Measurements from ENCODE around the gene KCNMA1. TPM values are rescaled to one million over a fixed set of nuclear protein-coding genes. Genes with fewer than 3 reads are reported as not detected.

KCNMA1 gene
- total and polyA plus RNA-seq, 4 experiments from 2014 or later: 0.26 TPM; not detected in 3

DNA sequence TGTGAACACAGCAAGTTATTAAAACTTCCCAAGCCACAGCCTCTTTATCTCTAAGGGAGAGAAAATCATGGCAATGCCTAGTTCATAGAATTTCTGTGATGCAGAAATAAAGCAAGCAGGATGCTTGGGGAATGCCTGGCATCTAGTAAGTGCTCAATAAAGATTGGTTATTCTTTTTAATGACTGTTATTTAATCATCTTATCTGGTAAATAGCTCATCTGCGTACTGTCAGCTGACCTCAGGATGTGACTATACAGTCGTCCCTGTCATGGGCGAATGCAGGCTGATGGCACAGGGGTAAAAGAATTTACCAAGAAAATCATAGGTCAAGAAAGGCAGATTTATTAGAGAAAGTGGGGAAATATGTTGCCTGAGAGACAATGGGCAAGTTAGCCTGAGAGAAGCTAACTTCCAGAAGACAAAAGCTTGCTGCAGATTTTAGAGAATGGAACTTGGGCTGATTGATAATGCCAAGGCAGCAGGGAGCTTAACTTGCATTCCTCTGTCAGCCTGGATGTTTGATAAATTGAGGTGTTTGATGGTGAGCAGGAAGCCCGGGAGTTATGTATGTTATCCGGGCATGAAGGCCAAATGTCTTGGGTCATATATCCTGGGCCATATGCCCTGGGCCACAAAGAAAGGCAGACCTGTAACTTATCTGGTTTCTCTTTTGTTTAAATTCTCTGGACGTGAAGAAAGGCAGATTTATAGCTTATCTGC is 126.0 kb downstream of the KCNMA1 start:
- Histone ChIP-seq H3K36me3 (ENCODE audit: insufficient read depth, low read length) (no peaks in the 10 kb centered on the region), H3K9me3 (ENCODE audit: control insufficient read depth in 1 of 2, low read length in 2 of 2) (no peaks in the 10 kb centered on the region), H3K4me3 (ENCODE audit: low read length in 2 of 2) (no peak overlapping the region), H3K27me3 (ENCODE audit: insufficient read depth, low read length) (no peaks in the 10 kb centered on the region), H3K4me1 (ENCODE audit: insufficient read depth, low read length) (no peaks in the 10 kb centered on the region), H3K27ac (ENCODE audit: low read depth, low read length) (no peak overlapping the region)
- H3K36me3 Mint-ChIP-seq: no peaks in the 10 kb centered on the region
- H3K4me1 Mint-ChIP-seq: no peaks in the 10 kb centered on the region
- no peaks in the 10 kb centered on the region for H3K9me3 Mint-ChIP-seq
- CTCF ChIA-PET (ENCODE audit: partially characterized antibody): no interaction called here
- H3K27ac Mint-ChIP-seq: no peak overlapping the region
- DNase-seq: no peak
- peaks cover 3% of the 10 kb centered on the region in 2 donors for H3K27me3 Mint-ChIP-seq
- POLR2A ChIA-PET (ENCODE audit: partially characterized antibody): no interaction called here
- intact Hi-C loops (cut with micrococcal nuclease): no loop called here
- H3K4me3 Mint-ChIP-seq: no peak overlapping the region

DNA sequence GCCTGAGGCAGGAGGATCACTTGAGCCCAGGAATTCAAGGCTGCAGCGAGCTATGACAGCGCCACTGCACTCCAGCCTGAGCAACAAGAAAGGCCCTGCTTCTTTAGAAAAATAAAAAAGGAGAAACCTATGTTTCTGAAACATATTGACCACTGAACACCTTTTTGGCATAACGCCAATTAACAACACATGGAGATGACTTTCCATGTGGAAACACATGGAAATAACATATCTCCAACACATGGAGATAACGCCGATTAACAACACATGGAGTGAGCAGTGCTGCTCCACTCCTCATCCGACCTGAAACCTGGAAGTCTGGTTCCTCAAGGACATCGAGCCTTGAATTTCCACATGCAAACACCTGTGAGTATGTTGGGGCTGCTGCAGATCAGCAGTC is 126.9 kb downstream of the KCNMA1 start:
- H3K9me3 ChIP-seq (ENCODE audit: control insufficient read depth in 1 of 2, low read length in 2 of 2): no peaks in the 10 kb centered on the region
- no peaks in the 10 kb centered on the region for H3K36me3 Mint-ChIP-seq
- H3K27me3 Mint-ChIP-seq: peaks cover 0 to 2% of the 10 kb centered on the region in 2 donors

DNA sequence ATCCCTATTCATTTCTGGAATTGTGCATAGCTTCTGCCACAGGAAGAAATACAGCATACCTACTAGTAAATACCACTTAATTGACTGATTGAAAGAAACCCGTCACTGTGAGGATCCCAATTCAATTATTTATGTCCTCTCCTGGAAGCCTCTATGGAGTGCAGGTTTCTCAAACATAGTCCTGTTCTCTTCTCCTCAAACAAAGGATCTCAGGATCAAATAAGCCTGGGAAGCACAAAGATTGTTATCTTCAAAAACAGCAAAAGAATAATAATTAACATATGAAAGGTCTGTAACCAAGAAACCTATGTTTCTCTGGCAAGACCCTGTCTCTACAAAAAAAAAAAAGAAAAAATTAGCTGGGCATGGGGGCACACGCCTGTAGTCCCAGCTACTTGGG is 127.3 kb downstream of the KCNMA1 start:
- POLR2A ChIA-PET (ENCODE audit: partially characterized antibody): no interaction called here
- Histone ChIP-seq H3K27ac (ENCODE audit: low read depth, low read length) (no peak overlapping the region), H3K27me3 (ENCODE audit: insufficient read depth, low read length) (no peaks in the 10 kb centered on the region), H3K4me1 (ENCODE audit: insufficient read depth, low read length) (no peaks in the 10 kb centered on the region), H3K9me3 (ENCODE audit: control insufficient read depth in 1 of 2, low read length in 2 of 2) (no peaks in the 10 kb centered on the region), H3K36me3 (ENCODE audit: insufficient read depth, low read length) (no peaks in the 10 kb centered on the region), H3K4me3 (ENCODE audit: low read length in 2 of 2) (no peak overlapping the region)
- Mint-ChIP-seq H3K27me3 (peaks cover 0 to 3% of the 10 kb centered on the region in 2 donors), H3K27ac (no peak overlapping the region), H3K4me3 (no peak overlapping the region), H3K9me3 (no peaks in the 10 kb centered on the region), H3K4me1 (no peaks in the 10 kb centered on the region), H3K36me3 (no peaks in the 10 kb centered on the region)
- CTCF ChIA-PET (ENCODE audit: partially characterized antibody): no interaction called here
- intact Hi-C loops (cut with micrococcal nuclease): no loop called here
- no peak for DNase-seq

More for the DNA sequence above, 126.9 kb downstream of the KCNMA1 start:
- Histone ChIP-seq H3K27ac (ENCODE audit: low read depth, low read length) (no peak overlapping the region), H3K4me1 (ENCODE audit: insufficient read depth, low read length) (no peaks in the 10 kb centered on the region), H3K36me3 (ENCODE audit: insufficient read depth, low read length) (no peaks in the 10 kb centered on the region), H3K4me3 (ENCODE audit: low read length in 2 of 2) (no peak overlapping the region), H3K27me3 (ENCODE audit: insufficient read depth, low read length) (no peaks in the 10 kb centered on the region)
- Mint-ChIP-seq H3K4me1 (no peaks in the 10 kb centered on the region), H3K4me3 (no peak overlapping the region), H3K9me3 (no peaks in the 10 kb centered on the region), H3K27ac (no peak overlapping the region)
- ChIA-PET CTCF (ENCODE audit: partially characterized antibody) (no interaction called here), POLR2A (ENCODE audit: partially characterized antibody) (no interaction called here)
- intact Hi-C loops (cut with micrococcal nuclease): no loop called here
- DNase-seq: no peak

DNA sequence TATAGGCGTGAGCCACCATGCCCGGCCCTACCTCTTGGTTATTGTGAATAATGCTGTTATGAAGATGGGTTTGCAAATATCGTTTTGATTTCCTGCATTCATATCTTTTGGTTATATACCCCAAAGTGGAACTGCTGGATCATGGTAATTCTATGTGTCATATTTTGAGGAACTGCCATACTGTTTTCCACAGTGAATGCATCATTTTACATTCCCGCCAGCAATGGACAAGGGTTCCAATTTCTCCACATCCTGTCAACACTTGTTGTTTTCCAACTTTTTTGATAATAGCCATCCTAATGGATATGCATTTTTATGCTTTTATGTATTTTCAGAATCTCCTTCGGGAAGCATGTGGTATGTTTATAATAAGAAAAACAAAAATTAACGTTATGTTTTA is 128.2 kb downstream of the KCNMA1 start:
- H3K4me3 Mint-ChIP-seq: no peak overlapping the region
- no peak overlapping the region for H3K27ac Mint-ChIP-seq
- DNase-seq: no peak
- no peaks in the 10 kb centered on the region for H3K36me3 Mint-ChIP-seq
- Histone ChIP-seq H3K27me3 (ENCODE audit: insufficient read depth, low read length) (no peaks in the 10 kb centered on the region), H3K9me3 (ENCODE audit: control insufficient read depth in 1 of 2, low read length in 2 of 2) (no peaks in the 10 kb centered on the region), H3K27ac (ENCODE audit: low read depth, low read length) (no peak overlapping the region), H3K36me3 (ENCODE audit: insufficient read depth, low read length) (no peaks in the 10 kb centered on the region), H3K4me1 (ENCODE audit: insufficient read depth, low read length) (no peaks in the 10 kb centered on the region), H3K4me3 (ENCODE audit: low read length in 2 of 2) (no peak overlapping the region)
- intact Hi-C loops (cut with micrococcal nuclease): no loop called here
- ChIA-PET POLR2A (ENCODE audit: partially characterized antibody) (no interaction called here), CTCF (ENCODE audit: partially characterized antibody) (no interaction called here)
- H3K9me3 Mint-ChIP-seq: no peaks in the 10 kb centered on the region
- H3K27me3 Mint-ChIP-seq: peaks cover 0 to 3% of the 10 kb centered on the region in 2 donors
- no peaks in the 10 kb centered on the region for H3K4me1 Mint-ChIP-seq

DNA sequence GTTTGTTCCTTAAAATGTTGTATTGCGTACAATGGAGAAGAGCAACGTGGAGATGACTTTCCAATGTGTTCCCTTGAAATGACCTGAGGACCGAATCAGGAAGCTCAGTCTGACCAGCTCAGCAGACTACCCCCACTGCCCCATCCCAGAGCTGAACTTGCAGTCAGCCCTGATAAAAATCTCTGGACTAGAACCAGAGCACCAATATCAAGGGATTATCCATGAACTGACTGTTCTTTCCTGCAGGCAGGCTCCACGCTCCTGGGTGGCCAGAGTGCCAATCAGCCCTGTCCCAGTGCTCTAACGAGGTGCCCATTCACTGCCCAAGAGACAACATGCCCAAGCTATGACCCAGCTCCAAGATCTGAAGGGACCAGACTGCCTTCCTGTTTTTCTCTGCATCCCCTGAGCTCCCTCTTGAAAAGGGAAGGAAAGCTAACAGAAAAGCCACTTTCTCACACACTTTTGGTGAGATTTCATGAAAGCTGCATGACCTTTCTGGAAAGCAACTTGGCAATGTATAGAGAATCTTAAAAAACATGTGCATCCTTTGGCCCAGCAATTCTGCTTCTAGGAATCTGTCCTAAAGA is 130.2 kb downstream of the KCNMA1 start:
- no peak for DNase-seq
- ChIA-PET POLR2A (ENCODE audit: partially characterized antibody) (no interaction called here), CTCF (ENCODE audit: partially characterized antibody) (no interaction called here)
- Histone ChIP-seq H3K4me1 (ENCODE audit: insufficient read depth, low read length) (no peaks in the 10 kb centered on the region), H3K27me3 (ENCODE audit: insufficient read depth, low read length) (no peaks in the 10 kb centered on the region), H3K27ac (ENCODE audit: low read depth, low read length) (no peak overlapping the region), H3K36me3 (ENCODE audit: insufficient read depth, low read length) (no peaks in the 10 kb centered on the region), H3K9me3 (ENCODE audit: control insufficient read depth in 1 of 2, low read length in 2 of 2) (no peaks in the 10 kb centered on the region), H3K4me3 (ENCODE audit: low read length in 2 of 2) (no peak overlapping the region)
- Mint-ChIP-seq H3K27me3 (peaks cover 0 to 3% of the 10 kb centered on the region in 2 donors), H3K4me1 (no peaks in the 10 kb centered on the region), H3K9me3 (no peaks in the 10 kb centered on the region), H3K27ac (no peak overlapping the region), H3K4me3 (no peak overlapping the region), H3K36me3 (no peaks in the 10 kb centered on the region)
- intact Hi-C loops (cut with micrococcal nuclease): no loop called here

DNA sequence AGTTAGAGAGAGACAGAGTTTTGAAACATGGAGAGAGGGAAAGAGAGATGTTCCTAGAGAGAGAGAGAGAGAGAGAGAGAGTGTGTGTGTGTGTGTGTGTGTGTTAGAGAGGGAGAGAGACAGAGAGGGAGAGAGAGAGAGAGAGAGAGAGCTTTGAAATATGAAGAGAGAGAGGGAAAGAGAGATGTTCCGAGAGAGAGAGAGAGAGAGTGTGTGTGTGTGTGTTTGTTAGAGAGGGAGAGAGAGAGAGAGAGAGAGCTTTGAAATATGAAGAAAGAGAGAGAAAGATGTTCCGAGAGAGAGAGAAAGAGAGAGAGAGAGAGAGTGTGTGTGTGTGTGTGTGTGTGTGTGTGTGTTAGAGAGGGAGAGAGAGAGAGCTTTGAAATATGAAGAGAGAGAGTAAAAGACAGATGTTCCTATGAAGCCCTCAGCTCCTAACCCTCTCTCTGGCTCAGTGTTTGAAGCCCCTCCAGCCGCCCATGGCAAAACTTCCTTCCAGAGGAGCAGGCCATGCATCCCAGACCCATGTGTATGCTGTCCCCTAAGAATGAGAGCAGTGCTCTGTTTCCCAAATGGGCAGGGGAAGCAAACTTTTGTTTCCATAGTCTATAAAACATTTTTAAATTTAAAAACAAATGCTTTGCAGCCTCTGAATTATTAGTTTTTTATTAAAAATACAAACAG is 130.9 kb downstream of the KCNMA1 start:
- H3K36me3 Mint-ChIP-seq: no peaks in the 10 kb centered on the region
- intact Hi-C loops (cut with micrococcal nuclease): no loop called here
- Histone ChIP-seq H3K9me3 (ENCODE audit: control insufficient read depth in 1 of 2, low read length in 2 of 2) (no peaks in the 10 kb centered on the region), H3K36me3 (ENCODE audit: insufficient read depth, low read length) (no peaks in the 10 kb centered on the region), H3K27ac (ENCODE audit: low read depth, low read length) (no peak overlapping the region), H3K27me3 (ENCODE audit: insufficient read depth, low read length) (no peaks in the 10 kb centered on the region), H3K4me1 (ENCODE audit: insufficient read depth, low read length) (no peaks in the 10 kb centered on the region), H3K4me3 (ENCODE audit: low read length in 2 of 2) (no peak overlapping the region)
- H3K9me3 Mint-ChIP-seq: no peaks in the 10 kb centered on the region
- ChIA-PET CTCF (ENCODE audit: partially characterized antibody) (no interaction called here), POLR2A (ENCODE audit: partially characterized antibody) (no interaction called here)
- no peak for DNase-seq
- no peak overlapping the region for H3K27ac Mint-ChIP-seq
- H3K4me1 Mint-ChIP-seq: no peaks in the 10 kb centered on the region
- no peak overlapping the region for H3K4me3 Mint-ChIP-seq
- H3K27me3 Mint-ChIP-seq: peaks cover 0 to 3% of the 10 kb centered on the region in 2 donors

DNA sequence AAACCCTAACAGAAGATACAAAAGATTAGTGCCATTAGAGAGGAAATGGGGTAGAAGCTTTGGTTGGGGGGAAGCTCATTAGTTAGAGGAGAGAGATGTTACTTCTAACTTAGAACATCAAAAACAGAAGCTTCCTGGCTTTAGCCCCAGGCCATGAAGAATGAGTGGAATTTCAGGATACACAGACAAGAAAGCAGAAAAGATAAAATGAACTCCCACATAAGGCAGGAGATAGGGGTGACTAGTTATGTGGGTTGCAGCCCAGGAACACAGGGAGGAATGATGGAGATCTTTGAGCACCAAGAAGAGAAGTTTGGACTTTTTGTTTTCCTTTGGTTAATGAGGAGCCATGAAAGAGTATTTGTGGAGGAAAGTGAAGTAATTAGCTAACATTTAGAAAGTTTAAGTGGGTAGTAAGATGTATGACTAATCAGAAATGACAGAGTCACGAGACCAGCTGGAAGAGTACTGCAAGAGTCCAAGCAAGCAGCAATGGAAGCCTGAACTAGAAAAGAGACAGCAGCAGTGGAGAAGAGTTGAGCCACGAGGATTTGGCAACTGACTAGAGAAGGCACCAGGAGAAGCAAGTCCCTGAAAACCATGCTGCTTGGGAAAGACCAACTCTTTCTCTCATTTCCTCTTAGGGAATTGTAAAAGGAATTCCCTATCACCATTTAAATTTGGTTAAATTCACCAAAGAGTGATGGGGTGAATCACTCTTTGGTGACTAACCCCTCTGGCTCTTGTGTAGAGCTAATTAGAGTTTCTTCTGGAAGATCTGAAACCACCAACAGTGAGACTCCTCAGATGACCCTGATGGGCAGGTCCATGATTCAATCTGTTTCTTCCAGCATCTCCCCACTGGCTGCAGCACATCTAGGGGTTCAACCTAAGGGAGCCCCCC is 131.9 kb downstream of the KCNMA1 start:
- no peaks in the 10 kb centered on the region for H3K27me3 ChIP-seq (ENCODE audit: insufficient read depth, low read length)
- no peaks in the 10 kb centered on the region for H3K36me3 ChIP-seq (ENCODE audit: insufficient read depth, low read length)
- no peaks in the 10 kb centered on the region for H3K4me1 ChIP-seq (ENCODE audit: insufficient read depth, low read length)
- H3K4me1 Mint-ChIP-seq: no peaks in the 10 kb centered on the region
- ChIA-PET CTCF (ENCODE audit: partially characterized antibody) (no interaction called here), POLR2A (ENCODE audit: partially characterized antibody) (no interaction called here)
- H3K27me3 Mint-ChIP-seq: peaks cover 0 to 1% of the 10 kb centered on the region in 2 donors
- no peak overlapping the region for H3K27ac ChIP-seq (ENCODE audit: low read depth, low read length)
- H3K27ac Mint-ChIP-seq: no peak overlapping the region
- no peak overlapping the region for H3K4me3 ChIP-seq (ENCODE audit: low read length in 2 of 2)
- H3K36me3 Mint-ChIP-seq: no peaks in the 10 kb centered on the region
- no peak for DNase-seq
- H3K4me3 Mint-ChIP-seq: no peak overlapping the region
- H3K9me3 Mint-ChIP-seq: no peaks in the 10 kb centered on the region
- H3K9me3 ChIP-seq (ENCODE audit: control insufficient read depth in 1 of 2, low read length in 2 of 2): no peaks in the 10 kb centered on the region
- intact Hi-C loops (cut with micrococcal nuclease): no loop called here

Measured in CD4-positive, alpha-beta memory T cell (primary cell).